NCI-H446 treated with DMSO at 0.1 percent for 48 hours (cell line): ENCODE data around the gene SIL1.
"Not testable (repeated sequence)": the region's sequence is repeated elsewhere in the genome, so short reads cannot be mapped to it uniquely, and the experiment has no call there.

Experiments
- DNase-seq: peaks from one replicate; lab custom pipeline; 2025; lab: John Stamatoyannopoulos, UW

Gene SIL1

GRCh38 chr5:139197710-139198669, at the start of gene SIL1:
Gene SIL1, minus strand, starts transcription at chr5:139198368. Its CDS starts 70,525 bp downstream, at chr5:139127843.
- peak; percentile 89 for DNase-seq

- DNase-seq = no peak
Measured at GRCh38 chr5:139246394-139246793, 48.2 kb upstream of the SIL1 start.

- no peak for DNase-seq
Measured at GRCh38 chr5:139245637-139246339, 47.6 kb upstream of the SIL1 start.

- DNase-seq = peak; percentile 95
Measured at GRCh38 chr5:139243425-139243970, 45.3 kb upstream of the SIL1 start.

GRCh38 chr5:139241139-139241538, 43.0 kb upstream of the SIL1 start:
- DNase-seq = no peak

- no peak for DNase-seq
Measured at GRCh38 chr5:139236479-139236878, 38.3 kb upstream of the SIL1 start.

GRCh38 chr5:139232147-139232724, 34.1 kb upstream of the SIL1 start:
- DNase-seq = no peak

- no peak for DNase-seq
Measured at GRCh38 chr5:139228201-139228803, 30.1 kb upstream of the SIL1 start.

- no peak for DNase-seq
Measured at GRCh38 chr5:139226131-139226530, 28.0 kb upstream of the SIL1 start.

GRCh38 chr5:139223481-139223880, 25.3 kb upstream of the SIL1 start:
- DNase-seq = peak; percentile 7

GRCh38 chr5:139222346-139222745, 24.2 kb upstream of the SIL1 start:
- no peak for DNase-seq

GRCh38 chr5:139218038-139218437, 19.9 kb upstream of the SIL1 start:
- DNase-seq = not testable (repeated sequence)

GRCh38 chr5:139215107-139215975, 17.2 kb upstream of the SIL1 start:
- DNase-seq = no peak

- no peak for DNase-seq
Measured at GRCh38 chr5:139214646-139215045, 16.5 kb upstream of the SIL1 start.

- no peak for DNase-seq
Measured at GRCh38 chr5:139212906-139213305, 14.7 kb upstream of the SIL1 start.

- no peak for DNase-seq
Measured at GRCh38 chr5:139212486-139212885, 14.3 kb upstream of the SIL1 start.

- no peak for DNase-seq
Measured at GRCh38 chr5:139210585-139210984, 12.4 kb upstream of the SIL1 start.

- no peak for DNase-seq
Measured at GRCh38 chr5:139207297-139208000, 9.3 kb upstream of the SIL1 start.

GRCh38 chr5:139205586-139205985, 7.4 kb upstream of the SIL1 start:
- no peak for DNase-seq

- no peak for DNase-seq
Measured at GRCh38 chr5:139205124-139205523, 7.0 kb upstream of the SIL1 start.
